ENCODE results near the gene PALM.

- TF ChIP-seq FOXP2 (optimal IDR thresholded peaks at IDR 0.05; ENCODE audit: borderline replicate concordance, extremely low read depth, extremely low read length, insufficient read depth) (no peak), POLR2AphosphoS5 (IDR thresholded peaks at IDR 0.05; ENCODE audit: low read depth, low read length) (no peak), REST (IDR thresholded peaks at IDR 0.05; ENCODE audit: insufficient read depth in 1 of 2, low read depth in 2 of 2, low read length in 2 of 2) (no peak), TAF1 (IDR thresholded peaks at IDR 0.05; ENCODE audit: borderline replicate concordance, insufficient read depth, low read length) (no peak), SIN3A (IDR thresholded peaks at IDR 0.05; ENCODE audit: borderline replicate concordance, insufficient read depth, low read length) (no peak)
Observed at GRCh38 chr19:723714-724113, 15.0 kb downstream of the PALM start.

All from PFSK-1 (cell line).